Stimulated activated CD4-positive, alpha-beta T cell treated with anti-CD3 and anti-CD28 coated beads, Interleukin-15, amount 100 ng/mL, for 24 hours (primary cell): ENCODE data around the gene MMP28.
A peak's percentile ranks its signal among the peaks of the same experiment; 100 is the strongest.

Experiments
- DNase-seq: peaks from one replicate; pipeline ENCODE4 v3.0.0-alpha.2; 2020

The MMP28 gene, protein sequence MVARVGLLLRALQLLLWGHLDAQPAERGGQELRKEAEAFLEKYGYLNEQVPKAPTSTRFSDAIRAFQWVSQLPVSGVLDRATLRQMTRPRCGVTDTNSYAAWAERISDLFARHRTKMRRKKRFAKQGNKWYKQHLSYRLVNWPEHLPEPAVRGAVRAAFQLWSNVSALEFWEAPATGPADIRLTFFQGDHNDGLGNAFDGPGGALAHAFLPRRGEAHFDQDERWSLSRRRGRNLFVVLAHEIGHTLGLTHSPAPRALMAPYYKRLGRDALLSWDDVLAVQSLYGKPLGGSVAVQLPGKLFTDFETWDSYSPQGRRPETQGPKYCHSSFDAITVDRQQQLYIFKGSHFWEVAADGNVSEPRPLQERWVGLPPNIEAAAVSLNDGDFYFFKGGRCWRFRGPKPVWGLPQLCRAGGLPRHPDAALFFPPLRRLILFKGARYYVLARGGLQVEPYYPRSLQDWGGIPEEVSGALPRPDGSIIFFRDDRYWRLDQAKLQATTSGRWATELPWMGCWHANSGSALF

DNA sequence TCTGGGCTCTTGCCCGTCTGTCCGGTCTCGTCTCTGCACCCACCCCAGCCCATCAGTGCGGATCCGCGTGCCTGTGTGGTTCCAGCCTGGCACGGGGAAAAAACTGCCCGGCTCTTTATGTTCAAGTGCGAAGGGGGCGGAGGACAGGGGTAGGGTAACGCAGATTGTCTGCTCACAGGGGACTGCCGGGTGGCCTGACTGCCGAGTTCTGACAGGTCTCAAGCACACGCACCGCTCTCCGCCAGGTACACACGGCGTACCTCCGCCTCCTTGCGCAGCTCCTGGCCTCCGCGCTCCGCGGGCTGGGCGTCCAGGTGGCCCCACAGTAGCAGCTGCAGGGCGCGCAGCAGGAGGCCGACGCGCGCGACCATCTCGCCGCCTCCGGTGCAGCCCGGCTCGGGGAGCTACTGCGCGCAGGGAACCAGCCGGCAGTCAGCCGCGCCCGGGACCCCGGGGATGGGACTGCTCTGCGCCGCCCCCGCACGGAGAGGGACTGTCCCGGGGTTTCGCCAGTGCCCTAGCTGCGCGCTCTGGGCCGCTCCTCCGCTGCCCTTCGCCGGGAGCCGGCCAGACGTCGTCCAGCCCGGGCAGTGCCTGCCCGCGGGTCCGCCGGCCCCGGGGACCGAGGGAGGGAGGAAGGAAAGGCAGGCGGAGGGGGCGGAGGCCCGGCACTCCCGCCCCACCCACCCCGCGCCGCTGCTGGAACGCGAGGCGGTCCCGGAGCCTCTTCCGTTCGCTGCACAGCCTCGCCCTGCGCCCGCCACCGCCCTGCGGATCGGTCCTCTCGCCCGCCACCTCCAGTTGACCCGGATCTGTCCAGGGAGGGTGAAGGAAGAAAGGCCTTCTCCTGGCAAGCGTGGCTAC is at the start of gene MMP28:
Gene MMP28, minus strand, starts transcription at position 635 of the 864 bp plus-strand sequence. Its CDS starts 264 bp downstream, at position 371.
- peak; percentile 69 for DNase-seq

DNA sequence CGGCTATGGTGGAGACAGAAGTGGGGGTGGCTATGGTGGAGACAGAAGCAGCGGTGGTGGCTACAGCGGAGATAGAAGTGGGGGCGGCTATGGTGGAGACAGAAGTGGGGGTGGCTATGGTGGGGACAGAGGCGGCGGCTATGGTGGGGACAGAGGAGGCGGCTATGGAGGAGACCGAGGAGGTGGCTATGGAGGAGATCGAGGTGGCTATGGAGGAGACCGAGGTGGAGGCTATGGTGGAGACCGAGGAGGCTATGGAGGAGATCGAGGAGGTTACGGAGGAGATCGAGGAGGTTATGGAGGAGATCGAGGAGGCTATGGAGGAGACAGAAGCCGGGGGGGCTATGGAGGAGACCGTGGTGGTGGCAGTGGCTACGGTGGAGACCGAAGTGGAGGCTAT is 49.1 kb upstream of the MMP28 start:
- no peak for DNase-seq

DNA sequence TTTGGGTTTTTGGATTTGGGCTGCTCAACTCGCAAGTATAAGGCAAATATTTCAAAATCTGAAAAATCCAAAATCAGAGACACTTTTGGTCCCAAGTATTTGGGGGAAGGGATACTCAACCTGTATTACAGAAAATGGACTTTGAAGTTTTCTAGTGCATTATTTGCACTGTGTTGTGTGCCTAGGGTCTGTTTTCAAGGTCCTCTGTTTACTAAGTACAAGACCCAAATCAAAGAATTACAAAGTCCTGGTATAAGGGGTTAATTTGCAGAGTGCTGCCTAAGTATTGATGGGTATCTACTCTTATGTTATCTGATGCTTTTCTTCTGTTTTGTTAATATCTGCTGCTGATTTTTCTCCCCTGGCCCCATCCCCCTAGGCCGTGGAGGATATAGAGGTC is 48.3 kb upstream of the MMP28 start:
- no peak for DNase-seq

DNA sequence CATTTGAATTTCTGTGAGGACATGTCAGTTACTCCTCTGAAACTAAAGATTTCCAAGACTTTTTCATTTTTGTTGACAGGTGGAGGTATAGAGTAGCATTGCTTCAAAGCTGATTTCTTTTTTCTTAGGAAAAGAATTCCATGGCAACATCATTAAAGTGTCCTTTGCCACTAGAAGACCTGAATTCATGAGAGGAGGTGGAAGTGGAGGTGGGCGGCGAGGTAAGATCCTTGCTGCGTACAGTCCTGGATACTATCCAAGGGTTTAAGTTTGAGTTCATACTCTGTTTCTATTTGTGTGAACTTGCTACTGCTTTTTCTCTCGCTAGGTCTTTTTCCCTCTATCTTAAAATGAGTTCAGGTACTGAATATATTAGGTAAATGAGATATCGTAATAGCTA is 46.8 kb upstream of the MMP28 start:
- no peak for DNase-seq

DNA sequence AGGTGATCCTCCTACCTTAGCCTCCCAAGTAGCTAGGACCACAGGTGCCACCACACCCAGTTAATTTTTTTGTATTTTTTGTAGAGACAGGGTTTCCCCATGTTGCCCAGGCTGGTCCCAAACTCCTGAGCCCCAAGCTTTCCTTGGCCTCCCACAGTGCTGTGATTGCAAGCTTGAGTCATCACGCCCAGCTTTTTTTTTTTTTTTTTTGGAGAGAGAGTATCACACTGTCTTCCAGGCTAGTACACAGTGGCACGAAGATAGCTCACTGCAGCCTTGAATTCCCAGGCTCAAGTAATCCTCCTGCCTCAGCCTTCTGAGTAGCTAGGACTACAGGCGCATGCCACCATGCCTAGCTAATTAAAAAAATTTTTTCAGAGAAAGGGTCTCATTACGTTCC is 46.1 kb upstream of the MMP28 start:
- no peak for DNase-seq

DNA sequence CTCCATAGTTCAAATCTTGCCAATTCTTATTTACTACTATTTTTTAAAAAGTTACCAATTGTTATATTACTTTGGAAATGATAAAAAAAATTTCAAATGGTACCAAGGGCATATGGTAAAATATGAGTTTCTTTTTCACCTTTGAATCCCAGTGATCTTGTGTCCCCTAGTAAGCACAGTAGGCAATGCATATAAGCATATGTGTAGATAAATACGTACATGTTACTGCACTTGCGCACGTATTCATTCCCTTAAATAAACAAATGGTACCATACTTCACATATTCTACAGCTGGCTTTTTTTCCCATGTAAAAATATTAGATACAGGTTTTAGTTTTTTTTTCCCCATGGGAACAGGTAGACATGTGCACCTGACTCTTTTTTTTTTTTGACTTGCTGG is 45.7 kb upstream of the MMP28 start:
- no peak for DNase-seq

DNA sequence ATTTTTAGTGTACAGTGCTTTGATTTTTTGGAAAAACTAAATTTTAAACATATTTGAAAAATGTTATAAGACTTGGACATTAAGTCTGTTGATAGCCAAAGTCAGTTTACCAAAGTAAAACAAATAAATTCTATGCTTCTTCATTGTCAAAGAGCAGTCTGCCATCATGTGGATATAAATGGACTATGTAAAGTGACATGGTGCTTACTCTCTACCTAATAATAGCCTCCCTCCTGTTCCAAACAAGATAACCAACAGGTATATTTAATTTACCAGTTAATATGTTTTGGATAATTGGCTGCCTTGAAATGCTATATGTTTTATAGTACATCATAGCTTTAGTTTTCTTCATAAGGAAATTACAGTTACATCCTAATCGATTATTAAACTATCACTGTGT is 29.8 kb upstream of the MMP28 start:
- no peak for DNase-seq

DNA sequence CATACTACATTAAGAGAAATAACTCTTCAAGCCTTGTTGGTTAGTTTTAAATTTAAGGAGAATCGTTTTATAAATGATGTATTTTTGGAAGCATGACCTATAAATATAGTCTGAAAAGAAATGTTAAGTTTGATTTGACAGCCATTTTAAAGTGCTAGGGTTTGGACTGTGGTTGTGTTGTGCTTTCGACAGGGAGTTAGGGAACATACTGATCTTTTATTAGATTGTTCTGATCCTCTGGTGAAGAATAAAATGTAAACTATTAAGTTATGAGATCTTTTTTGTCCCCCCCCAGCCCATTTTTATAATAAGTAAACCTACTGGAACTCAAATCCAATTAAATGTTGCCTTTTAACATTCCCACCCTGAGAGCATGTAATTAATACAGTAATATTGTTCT is 25.9 kb upstream of the MMP28 start:
- DNase-seq = no peak

DNA sequence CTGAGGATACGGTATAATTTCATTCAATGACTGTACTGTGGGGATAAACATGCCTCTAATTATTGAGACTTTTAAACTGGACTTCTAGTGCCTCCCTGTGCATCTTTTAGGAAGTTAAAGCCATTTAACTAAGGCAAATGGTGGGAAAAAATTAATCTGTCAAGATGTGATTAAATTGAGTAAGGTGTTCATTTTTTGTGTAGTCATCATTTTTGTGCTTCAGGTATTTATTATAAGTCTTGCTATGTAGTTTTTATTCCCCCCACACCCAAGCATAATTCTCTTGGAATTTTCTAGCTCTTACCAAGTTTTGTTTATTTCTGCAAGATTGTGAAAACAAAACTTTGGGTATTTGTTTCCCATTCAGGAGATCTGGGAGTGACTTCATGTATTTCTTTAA is 24.0 kb upstream of the MMP28 start:
- no peak for DNase-seq

DNA sequence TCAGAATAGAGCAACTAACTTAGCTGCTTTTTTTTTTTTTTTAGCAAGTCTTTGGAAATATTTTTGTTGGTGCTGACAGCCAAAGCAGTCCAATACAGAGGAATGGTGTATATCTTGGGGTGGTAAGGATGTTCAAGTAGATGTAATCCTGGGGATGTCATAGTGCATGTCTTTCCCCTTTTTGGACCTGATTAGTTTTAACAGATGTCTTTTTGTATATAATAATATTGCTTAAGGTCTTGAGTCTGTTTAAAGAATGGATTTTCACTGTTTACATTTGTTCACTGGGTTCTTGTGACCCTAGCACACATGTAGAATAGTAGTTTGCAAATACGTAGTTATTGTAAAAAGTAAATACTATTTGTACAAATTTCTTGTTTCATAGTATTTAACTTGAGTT is 21.8 kb upstream of the MMP28 start:
- DNase-seq = no peak

DNA sequence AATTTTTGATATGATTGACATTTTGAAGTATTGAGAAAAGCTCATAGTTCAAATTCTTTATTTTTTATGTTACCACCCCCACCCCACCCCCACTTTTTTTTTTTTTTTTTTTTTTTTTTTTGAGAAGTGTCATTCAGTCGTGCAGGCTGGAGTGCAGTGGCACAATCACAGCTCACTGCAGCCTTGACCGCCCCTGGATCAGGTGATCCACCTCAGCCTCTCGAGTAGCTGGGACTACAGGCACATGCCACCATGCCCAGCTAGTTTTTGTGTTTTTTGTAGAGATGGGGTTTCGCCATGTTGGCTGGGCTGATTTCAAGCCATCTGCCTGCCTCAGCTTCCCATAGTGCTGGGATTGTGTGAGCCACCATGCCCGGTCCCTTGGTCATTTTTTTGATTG is 21.3 kb upstream of the MMP28 start:
- no peak for DNase-seq

DNA sequence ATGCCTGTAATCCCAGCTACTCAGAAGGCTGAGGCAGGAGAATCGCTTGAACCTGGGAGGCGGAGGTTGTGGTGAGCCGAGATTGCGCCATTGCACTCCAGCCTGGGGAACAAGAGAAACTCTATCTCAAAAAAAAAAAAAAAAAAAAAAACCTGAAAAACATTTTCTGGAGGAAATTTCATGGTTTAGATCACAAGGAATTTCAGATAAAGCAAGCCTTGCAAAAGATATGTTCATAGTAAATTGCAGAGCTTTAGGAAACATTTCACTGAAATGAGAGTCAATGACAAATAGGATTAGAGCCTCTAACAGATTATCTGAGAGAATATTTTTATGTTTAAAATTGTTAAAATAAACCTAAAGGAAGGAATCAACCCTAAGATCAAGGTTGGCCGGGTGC is 17.0 kb upstream of the MMP28 start:
- DNase-seq = no peak

DNA sequence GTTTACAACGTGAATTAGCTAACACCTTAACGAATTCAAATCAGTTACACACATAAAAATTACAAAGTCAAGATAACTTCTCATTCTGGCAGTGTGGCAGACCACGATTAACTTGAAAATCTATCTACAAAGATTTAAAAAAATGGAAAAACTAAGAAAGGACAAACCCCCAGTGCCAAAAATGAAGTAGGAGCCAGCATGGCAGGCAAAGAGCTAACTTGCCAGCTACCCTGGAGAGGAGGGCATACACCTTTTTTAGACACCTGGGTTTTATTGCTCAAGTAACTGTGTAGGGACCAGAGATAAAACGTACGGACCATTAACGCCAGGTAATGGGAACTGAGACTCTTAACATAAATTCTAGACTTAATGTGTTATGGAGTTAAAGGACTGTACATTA is 16.3 kb upstream of the MMP28 start:
- DNase-seq = no peak

DNA sequence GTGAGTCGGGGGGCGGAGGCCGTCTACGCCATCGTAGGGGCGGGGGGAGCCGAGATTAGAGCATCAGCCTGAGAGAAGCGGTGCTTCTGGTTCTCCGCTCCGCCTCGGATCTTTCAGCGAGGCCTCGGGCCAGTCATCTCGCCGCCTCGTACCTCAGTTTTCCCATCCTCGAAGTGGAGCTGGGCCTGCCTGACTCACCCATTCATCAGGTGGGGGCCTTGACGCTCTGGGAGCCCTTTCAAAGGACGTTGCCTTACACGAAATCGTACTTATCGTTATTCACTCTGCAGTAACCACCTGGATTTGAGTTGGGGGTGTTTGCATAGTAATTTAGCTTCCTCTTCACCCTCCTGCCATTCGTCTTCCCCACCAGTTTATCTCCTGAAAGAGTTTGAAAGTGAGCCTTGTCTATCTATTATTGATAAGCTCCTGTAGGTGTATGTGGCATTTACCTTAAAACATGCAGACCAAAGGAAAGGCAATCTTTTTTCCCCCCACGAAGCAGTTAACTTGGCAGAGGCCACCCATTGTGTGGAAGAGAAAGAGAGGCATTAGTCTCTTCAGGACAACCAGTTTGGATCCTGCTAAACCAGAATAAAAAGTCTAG is 14.5 kb upstream of the MMP28 start:
- DNase-seq = no peak

DNA sequence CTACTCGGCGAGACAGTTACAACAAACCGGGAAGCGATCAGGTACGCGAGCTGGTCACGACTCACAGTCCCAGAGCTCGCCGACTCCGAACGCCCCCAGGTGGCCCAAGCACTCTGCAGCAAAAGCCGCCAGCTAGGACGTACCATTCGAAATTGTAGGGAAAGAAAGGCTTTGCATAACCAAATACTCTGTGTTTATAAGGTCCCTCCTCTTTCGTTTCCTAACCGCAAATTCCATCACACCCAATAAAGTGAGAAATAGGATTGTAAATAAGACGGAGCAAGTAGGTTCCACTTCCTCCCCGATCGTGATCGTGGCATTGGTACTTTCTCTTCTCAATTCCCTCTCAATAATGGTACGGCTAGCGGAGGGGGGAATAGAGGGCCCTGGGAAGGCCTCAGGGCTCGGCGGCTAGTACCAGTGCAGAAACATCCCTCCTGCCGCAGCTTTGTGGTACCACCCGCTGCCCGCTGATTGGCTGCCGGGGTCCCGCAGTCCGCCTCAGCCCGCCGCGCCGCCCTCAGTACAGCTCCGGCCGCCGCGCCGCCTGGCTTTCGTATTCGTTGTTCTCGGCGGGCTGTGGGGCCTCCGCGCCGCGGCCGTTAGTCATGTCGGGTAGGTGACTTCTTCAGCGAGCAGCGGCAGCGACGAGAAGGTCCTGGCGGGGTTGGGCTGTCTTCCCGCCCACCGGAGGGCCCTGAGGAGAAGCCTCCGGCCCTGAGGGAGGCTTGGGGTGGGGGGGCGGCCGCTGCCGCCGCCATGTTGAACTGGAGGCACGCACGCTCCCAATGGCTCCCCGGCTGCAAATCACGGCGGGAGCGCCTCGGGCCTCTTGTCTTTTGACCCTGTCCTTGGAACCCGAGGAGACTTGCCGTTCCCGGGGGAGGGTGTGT is 13.8 kb upstream of the MMP28 start, which contains the start of gene TAF15:
Gene TAF15, plus strand, starts transcription at position 523 of the 893 bp plus-strand sequence. Its CDS starts 86 bp downstream, at position 609.
- peak; percentile 97 for DNase-seq

DNA sequence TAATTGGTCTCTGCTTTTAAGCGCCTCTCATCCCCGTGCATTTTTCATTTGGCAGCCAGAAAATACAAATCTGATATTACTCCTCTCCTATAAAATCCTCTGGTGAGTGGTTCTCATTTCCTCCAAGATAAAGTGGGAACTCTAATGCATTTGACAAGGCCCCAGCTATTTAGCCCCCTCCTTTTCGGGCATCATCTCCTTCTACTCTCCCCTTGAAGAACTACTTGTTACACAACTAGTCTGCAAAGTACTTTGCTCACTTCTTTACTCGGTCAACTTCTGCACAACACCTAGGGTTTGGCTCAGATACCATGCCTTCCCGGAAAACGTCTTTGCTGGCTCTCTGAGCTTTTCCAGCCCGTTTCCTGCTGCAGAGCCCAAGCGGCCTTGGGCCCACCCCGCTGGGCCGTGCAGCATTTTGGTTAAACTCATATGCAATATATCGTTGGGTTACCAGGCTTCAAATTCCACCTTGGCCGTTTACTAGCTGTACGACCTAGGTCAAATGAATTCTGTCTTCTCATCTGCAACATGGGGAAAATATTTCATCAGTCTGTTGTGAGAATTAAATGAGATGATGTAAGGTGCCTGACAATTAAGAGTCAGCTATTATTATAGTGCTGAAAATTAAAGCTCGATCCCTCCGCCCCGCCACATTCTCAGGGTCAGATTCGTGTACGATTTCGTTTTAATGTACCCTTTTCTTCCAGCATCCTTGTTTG is 13.0 kb upstream of the MMP28 start:
- DNase-seq = peak; percentile 18

DNA sequence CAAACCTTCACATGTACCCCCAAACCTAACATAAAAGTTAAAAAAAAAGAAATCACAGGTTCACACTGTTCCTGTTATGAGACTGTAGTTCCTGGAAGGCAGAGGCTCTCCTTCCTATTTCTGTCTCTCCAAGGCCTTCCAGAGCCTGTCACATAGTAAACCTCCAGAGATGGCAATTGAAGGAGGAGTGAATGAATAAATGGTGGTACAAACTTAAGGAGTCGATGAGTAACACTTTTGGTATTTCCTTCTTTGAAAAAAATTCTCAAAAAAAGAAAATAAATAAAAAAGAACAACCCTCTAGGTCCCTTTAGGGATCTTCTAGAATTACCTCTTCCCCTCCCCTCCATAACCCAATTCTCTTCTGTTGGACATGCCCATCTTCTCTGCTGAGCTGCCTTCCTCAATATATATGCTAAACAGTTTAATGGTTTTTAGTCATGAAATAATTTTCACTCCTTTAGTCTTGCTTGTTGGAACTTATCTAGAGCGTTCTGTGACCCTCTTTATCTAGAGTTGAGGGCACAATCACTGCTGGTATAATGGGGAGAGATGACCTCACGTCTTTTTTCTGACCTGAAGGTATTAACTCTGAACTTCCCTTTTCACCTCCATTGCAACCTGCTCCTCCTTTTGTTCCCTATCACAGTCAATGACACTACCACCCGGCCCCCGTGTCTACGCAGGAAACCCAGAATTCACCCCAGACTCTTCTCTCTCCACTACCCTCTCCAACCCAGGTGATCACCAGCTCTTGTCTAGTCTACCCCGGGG is 12.1 kb upstream of the MMP28 start:
- DNase-seq = no peak

DNA sequence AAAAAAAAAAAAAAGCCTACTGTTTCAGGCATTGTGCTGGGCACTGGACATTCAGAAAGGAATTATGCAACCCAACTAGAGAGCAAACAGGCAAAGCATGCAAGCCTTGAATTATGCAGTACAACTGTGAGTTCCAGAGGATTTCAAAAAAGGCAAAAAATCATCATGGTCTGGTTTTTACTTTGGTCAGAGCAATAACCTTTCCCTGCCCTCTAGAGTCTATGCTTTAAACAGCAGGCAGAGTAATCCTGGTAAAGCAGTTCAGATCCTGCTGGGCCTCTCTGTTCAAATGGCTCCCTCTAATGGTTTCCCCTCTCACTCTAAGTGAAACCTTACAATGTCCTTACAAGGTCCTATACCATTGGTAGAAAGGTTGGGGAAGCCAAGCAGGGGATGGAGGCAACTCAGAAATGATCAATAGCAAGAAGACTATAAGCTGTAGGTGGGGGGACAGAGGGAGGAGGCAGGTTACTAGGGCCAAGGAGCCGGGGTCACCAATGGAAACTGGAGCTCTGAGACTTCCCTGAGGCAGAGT is 9.3 kb upstream of the MMP28 start:
- DNase-seq = peak; percentile 42

DNA sequence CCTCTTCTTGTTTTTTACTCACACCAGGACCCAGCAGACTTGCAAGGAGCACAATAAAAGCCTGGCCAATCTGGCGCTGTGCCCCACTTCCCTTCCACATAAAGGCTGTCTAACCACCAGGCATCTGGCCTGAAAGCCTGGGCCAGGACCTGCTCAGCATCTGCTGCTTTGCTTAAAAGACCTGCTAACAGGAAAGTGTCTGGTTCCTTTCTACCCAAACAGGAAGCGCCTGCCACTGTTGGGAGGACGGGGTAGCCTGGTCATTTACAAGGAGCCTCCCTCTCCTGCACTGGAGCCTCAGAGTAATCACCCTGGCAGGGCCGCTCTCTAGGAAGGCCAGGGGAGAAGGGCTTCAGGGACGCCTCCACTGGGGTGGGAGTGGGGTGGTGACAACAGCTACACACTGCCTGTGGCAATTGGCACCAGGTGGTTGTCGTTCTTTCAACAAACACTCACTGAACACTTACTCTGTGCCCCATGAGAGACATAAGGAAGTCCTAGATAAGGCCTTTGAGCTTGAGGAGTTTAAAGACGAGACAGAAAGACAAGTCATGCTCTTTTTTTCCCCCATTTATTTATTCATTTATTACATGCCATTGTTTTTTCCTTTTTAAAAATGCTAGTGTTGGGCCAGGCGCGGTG is 6.3 kb upstream of the MMP28 start:
- no peak for DNase-seq

DNA sequence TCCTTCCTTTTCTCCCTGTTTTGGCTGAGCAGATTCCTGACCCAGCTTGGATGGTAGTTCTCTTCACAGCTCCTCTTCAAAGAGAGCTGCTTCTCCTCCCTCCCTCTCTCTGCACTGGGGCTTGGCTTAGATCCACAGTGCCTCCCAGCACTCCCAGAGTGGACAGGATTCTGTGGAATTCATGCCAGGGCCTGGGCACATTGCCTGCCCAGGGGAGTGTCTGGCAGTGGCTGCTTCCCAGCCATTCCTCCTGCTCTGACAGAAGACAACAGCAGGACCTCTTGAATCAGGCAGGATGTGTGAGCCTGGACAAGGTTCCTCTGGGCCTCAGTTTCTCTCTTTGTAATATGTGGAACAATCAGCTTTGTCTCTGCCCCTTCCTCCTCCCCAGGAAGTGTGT is 4.5 kb upstream of the MMP28 start:
- DNase-seq = no peak
